NCI-H2107 (cell line): ENCODE data around the gene GCSAML.
"Not testable (repeated sequence)": the region's sequence is repeated elsewhere in the genome, so short reads cannot be mapped to it uniquely, and the experiment has no call there.

ENCODE experiments used
- DNase-seq: peaks from one replicate; lab custom pipeline; 2025; lab: John Stamatoyannopoulos, UW

GCSAML gene

DNA sequence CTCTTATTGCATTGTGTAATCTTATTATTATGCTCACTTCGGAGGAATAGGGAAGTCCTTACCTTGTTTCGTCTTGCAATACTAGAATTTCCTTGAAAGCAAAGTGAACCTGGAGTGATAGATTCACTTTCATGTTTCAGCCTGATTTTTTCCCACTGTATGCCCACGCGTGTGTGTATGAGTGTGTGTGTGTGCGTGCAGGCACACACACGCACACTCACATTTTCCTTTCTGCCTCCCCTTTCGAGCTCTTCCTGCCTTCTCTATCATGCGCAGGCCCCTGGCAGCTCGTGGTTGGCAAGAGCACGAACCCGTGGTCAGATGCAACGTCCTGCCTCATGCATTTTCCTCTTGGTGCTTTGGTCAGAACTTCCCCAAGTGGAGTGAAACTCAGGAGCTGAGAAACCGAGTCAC is at the start of gene GCSAML:
GCSAML (plus strand) TSS at position 366 of the 414 bp plus-strand sequence. CDS start 58 bp downstream, outside the sequence.
- DNase-seq = no peak

DNA sequence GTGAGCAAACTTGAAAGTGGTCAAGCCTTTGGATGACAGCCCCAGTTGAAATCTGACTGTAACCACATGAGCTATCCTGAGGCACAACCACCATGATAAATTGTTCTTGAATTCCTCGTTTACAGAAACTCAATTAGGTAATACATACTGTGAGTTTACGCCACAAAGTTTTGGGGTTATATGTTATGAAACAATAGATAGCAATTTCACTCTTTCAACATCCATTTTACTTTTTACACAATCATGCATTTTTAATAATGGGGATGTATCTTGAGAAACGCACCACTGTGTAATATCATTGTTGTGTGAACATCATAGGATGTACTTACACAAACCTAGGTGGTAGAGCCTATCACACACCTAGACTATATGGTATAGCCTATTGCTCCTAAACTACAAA is 48.1 kb upstream of the GCSAML start:
- no peak for DNase-seq

DNA sequence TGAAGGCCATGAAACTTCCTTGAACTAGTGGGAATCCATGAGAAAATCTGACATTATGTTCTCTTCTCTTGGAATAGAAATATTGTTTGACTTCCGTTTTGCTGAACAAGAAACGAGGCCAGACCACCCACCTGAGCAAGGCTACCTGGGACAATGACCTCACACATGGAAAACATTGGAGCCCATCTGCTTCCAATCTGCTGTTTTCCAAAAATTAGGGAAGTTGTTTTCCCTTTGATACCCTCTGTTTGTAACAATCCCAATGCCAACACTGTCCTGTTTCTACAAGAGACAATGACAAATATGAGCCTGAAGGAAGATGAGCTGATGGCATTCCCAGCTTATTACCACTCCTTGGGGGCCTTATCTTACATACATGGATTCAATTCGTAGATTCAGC is 42.1 kb upstream of the GCSAML start:
- no peak for DNase-seq

DNA sequence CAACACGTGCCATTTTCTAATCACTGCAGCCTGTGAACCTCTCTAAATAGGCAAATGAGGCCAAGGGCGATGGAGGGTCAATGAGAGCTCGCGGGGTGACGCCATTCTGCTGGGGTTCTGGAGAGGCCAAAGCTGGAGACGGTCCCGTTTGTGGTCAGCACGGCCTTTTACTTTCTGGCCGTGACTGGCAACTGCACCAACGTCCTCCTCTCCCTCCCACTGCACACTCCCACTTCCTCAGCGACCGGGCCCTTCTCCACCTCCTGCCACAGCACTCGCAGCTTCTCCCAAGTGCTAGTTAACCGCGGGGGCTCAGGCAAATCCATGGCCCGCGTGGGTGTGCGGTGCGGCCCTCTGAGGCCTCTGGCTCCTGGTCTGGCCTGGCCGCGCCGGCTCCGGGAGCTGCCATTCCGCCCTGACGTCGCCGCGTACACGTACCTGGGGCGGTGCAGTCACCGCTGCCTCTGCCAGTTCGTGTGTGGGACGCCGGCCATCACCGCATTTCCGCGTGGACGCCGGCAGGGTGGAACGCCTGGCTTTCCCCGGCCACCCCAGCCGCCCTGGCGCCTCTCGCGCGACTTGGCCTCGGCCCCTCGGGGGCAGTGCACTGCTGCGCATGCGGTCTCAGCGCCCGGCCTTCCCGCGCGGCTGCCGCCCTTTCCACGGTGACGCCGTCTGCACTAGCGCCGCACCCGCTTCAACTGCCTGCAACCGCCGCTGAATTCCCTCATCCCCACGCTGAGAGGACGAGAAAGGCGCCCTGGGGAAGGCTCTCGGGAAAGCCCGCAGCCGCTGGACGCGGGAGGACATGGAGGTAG is 30.9 kb upstream of the GCSAML start:
- DNase-seq = no peak

DNA sequence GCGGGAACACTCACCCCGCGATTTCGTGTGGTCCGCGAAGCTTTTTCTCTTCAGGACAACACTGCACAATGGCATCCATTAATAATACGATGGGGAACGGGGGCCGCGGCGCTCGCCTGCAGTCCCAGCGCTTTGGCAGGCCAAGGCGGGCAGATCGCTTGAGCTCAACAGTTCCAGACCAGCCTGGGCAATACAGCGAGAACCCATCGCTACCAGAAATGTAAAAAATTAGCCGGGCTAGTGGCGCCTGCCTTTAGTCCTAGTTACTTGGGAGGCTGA is 30.4 kb upstream of the GCSAML start:
- no peak for DNase-seq

DNA sequence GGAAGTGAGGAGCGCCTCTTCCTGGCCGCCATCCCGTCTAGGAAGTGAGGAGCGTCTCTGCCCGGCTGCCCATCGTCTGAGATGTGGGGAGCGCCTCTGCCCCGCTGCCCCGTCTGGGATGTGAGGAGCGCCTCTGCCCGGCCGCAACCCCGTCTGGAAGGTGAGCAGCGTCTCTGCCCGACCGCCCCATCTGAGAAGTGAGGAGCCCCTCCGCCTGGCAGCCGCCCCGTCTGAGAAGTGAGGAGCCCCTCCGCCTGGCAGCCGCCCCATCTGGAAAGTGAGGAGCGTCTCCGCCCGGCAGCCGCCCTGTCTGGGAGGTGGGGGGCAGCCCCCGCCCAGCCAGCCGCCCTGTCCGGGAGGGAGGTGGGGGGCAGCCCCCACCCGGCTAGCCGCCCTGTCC is 27.0 kb upstream of the GCSAML start:
- DNase-seq = not testable (repeated sequence)

DNA sequence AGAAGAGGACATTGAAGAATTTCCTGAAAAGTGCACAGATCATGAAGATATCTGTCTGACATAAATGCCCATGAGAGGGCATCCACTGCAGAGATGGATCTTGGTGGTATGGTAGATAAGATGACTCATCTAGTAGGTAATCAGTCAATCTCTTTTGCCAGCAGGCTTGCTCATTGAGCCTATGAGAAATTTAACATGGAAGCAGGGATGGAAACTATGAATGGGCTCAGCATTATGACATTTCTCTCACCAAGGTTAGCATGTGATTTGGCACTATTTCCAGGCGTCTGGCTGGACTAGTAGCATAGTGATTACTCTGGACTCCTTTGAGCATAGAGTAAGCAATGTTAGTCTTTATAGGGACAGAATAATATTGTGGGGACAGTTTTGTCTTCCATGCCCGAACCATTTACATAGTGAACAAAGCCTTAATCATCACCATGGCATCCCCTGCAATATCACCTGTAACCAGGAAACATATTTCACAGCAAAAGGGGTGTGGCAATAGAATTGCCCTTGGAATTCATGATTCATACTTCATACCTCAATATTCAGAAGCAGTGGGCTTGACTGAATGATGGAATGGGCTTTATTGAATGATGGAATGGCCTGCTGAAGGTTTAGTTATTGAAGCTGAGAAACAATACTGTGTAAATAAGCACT is 20.0 kb upstream of the GCSAML start:
- DNase-seq = no peak

DNA sequence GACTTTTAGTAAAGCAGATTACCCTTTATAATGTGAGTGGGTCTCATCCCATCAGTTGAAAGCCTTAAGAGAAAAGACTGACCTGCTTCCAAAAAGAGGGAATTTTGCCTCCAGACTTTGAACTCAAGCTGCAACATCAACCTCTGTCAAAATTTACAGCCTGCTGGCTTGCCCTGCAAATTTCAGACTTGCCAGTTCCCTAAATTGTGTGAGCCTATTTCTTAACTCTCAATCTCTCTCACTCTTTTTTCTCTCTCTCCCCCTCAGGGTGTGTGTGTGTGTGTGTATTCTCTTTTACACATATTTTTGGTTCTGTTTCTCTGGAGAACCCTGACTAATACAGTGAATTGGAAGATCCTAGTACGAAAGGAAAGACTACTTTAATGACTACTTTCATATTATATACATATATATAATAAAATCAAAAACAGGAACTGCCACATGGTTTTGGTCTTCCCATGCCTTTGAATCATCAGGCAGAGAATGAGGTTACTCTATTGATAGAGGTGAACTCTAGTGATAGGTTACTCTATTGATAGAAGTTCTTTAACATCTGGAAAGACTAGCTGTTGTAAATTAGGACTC is 19.1 kb upstream of the GCSAML start:
- DNase-seq = no peak

DNA sequence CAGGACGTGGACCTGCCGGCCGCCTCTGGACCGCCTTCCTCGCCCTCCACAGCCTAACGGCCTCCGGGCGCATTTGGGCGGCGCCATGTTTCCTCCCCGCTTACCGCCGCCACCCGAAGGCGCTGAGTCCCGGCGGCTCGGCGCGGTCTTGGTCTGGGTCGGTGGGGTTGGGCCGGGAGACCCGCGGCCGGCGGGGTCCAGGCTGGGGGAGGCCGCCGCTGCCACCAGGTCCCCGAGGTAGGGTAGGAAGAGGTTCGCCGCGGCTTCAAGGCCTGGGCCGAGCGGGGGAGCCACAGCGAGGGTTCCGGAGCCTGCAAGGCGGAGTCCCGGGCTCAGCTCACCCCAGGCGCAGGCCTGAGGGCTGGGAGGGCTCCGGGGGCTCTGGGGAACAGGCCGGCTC is 18.1 kb upstream of the GCSAML start:
- DNase-seq = no peak

DNA sequence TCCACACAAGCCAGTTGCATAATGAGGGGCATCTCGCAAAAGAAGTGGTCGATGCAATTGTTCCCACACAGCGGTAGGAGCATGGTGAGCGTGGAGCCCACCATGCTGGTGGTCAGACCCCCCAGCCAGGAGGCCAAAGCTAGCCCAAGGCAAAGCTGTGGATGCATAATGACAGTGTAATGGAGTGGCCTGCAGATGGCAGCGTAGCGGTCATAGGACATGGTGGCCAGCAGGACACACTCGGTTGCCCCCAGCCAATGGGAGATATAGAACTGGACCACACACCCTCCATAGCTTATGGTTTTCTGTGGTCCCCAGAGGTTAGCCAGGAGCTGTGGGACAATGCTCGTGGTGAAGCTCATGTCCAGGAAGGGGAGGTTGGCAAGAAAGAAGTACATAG is 17.0 kb upstream of the GCSAML start:
- no peak for DNase-seq

DNA sequence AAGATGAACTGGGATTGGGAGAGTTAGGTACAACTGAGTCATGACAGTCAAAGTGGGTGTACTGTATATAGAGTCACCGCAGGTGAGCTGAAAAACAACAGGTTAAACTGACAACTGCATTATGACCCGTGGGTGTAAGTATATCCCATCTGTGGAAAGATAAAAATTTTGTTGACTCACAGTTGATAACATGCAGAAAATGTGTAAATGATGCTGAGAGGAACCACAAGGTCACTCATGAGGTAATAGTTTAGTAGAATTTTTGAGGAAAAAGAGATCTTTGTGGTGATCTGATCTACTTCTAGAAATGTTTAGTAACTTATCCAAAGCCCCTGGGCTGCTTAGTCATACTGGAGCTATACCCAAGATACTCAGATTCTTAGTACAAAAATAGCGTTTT is 13.5 kb upstream of the GCSAML start:
- no peak for DNase-seq

DNA sequence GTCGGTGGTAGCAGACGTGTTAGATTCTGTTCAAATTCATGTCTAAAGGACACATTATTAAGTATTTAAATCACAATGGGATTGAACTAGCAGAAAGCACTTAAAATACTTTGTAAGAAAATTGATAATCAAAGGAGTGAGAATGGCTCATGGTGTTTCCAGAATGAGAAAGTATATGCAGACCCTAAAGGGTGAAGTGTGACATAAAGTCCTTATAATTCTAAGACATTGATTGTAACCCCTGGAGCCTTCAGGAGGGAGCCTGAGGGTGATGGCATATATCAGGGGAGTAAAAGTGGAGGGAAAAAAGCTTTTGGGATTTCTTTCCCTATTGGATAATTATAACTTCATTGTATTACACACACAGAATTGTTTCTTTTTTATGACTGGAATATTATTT is 12.6 kb upstream of the GCSAML start, which contains the start of gene OR2C3:
OR2C3 (minus strand) TSS at position 101 of the 400 bp plus-strand sequence. CDS start 3,929 bp downstream, outside the sequence.
- no peak for DNase-seq

DNA sequence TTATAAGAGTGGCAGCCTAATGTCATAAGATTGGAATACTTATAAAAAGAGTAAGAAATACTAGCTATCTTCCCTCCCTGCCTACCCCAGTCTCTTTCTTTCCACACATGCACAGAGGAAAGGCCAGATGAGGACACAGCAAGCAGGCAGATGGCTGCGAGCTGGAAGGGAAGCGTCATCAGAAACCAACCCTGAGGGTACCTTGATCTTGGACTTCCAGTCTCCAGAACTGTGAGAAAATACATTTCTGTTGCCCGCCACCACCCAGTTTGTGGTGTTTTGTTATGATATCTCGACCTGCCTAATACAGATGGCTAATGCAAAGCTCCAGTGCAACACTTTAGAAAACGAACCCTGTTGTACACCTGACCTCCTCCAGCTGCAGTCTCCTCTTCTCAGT is 10.4 kb upstream of the GCSAML start:
- no peak for DNase-seq

DNA sequence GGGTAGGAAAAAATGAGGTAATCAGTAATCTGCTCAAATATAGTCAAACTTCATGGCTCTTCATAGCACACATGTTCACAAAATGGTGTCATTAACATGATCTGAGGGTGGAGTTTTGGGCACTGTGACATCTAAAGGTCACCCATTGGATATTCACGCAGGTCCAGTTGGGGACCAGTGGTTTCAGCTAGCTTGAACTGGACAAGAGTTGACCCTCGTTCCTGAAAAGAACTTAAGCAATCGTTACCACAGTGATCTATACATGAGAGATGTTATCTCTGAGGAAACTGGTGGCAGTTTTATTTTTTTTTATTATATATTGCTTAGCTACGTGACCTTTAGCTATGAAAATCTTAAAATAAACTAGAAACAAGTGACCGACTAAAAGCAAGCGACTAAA is 9.7 kb upstream of the GCSAML start:
- no peak for DNase-seq

DNA sequence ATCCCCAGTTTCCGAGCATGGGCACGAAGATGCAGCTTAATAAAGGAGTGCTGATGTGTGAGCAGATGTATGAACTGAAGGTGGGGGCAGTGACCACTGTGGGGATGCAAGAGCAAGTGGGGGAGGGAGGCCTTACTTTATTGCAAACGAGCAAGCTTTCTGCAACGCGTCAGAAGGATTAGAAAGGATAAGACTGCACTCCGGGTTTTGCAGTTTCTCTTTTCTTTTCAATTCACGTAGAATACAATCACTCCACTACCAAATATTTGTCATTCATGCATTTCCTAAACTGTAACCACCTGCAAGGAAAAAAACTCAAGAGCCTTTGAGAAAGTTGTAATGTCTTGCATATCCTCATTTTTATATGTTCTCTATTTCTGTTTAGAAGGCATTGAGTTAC is 8.4 kb upstream of the GCSAML start:
- DNase-seq = no peak

DNA sequence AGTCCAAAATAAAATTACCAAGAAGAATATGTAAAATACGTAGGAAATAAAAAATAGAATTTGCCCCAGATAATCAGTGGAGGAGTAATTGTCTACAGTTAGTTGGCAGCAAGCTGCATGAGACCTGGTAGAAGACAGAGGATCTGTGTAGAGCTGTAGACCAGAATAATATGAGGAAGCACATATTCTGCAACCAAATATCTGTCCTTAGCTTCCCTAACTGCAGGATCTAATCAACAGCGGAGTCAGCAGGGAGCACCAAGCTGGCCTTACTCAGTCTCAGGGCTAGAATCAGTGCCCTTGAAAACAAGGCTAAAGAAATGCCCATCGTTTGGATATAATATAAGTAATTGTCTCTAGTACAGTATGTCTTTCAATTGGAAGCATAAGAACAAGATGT is 6.1 kb upstream of the GCSAML start:
- no peak for DNase-seq

DNA sequence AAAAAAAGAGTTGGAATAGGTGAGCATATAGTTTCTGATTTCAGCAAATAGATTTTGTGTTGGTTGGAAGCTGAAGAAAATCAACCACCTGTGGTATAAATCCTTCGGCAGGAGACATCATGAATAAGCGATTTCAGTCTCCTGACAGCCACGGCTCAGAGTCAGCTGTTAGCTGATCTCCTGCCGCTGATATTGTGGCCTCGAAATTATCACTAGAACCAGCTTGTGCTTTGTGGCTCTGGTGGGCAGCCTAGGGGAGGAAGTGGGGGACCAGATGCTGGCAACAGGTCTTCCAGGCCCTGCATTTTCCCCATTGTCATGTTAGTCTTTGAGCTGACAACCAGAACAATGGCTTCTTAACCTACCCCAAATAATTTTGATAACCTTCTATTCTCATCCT is 842 bp upstream of the GCSAML start:
- no peak for DNase-seq

DNA sequence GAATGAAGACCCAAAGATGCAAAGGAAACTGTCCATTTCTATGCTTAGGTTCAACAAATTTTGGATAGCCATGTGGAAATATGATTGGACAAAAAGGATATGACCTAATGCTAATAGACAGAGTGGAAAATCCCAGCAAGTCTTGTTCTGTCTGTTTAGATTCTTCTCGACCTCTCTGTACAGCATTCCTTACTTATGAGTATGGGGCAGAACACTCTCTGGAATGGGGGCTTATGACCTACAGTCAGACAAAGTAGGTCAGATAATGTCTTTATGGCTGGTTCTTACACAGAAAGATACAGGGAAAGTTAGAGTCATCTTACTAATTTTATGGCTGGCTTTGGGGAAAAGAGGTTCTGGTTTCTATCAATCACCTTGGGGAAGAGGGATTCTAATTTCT is 2.8 kb downstream of the GCSAML start:
- no peak for DNase-seq

DNA sequence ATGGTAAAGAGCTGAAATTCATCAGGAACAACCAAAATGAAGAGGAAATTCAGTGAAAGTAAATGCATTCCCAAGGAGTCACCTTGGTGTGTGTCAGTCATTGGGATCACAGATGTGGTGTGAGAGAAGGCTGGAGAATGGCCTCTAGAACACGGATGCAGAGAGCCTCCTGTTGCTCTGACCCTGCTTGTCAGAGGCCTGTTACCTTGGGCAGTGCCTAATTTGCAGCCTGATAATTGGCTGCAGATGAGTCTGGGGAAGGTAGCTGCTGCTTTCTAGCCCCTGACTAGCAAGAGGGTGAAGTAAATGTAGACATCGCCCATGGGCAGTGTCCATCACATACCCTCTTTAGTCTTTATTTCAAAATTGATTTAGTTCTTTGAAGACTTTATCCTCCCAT is 3.3 kb downstream of the GCSAML start:
- no peak for DNase-seq

DNA sequence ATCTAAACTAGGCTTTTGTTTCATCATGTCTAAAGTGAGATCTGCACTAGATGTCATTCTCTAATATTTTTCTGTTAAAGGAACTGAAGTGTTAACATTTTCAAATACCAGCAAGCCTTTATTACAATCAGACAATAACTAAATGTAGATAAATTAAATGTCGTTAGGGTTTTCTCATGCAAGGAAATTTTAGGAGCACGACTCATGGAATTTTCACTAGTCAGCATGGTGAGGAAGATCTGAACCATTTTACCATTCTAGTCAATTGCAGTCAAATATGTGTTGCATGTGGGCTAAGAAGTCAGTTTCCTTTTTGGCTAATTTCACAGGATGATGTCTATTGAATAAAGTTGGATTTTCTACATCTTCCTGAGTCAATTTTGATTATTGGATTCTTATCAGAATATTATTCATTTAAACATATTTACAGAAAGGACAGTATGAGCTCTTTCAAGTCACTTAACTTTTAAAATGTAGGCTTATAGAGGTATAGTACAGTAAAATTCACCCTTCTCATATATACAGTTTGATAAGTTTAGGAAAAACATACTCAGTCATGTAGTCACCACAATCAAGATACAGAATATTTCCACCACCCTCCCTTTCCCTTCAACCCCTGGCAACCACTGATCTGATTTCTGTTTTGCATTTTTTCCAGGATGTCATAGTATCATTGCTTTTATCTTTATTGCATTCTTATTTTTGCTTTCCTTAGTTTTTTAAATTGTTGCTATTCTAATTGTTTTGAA is 9.2 kb downstream of the GCSAML start:
- no peak for DNase-seq

DNA sequence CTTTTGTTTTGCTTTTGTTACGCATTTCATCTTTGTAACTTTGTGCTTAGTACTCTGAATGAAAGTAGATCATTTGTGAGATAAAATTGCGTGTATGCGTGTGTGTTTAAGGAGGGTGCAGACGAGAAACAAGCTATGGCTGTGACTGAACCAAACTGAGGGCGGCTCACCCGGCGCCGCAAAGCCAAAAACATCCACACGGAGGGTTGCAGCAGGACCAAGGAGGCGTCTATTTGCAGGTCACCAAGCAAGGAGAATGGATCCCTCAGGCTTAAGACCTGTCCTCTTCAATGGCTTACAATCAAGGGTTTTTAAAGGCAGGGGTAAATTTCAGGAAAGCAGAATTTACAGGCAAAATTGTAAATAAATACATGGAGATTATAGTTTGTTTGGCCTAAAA is 12.8 kb downstream of the GCSAML start:
- no peak for DNase-seq

DNA sequence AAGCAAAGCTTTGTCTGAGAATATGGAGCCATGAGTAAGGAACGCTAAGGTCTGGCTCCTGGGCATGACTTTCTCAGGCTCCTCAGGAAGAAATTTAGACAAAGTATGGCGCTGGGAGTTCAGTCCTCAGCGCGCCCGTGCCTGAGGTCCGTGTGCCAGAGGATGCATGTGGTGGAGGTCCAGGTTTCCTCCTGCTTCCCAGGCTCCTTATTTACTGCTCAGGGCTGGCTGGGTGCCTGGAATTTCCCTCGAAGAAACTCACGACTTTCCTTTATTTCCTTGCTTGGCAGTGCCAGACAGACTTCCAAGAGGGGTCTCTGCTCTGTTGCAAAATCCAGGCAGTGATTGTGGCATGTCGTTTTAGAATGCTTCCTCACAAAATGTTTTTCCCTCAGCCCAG is 13.3 kb downstream of the GCSAML start:
- no peak for DNase-seq

DNA sequence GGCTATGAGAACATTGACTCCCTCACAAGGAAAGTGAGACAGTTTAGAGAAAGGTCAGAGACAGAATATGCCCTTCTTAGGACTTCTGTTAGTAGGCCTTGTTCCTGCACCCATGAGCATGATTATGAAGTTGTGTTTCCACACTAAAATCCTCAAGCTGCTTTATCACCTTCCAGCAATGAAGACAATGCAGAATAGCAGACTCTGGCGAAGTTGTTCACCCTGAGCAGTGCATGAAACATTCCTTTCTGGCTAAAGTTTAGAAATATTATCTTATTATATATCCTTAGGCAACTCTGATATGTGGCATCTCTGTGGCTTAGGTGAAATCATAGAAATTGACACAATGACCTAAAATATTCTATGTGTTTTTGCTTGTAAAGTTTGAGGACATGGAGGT is 25.3 kb downstream of the GCSAML start:
- no peak for DNase-seq
